Epithelial cell of esophagus (primary cell): Measurements from ENCODE around the gene NUMBL.

Source experiments
- DNase-seq: peaks from one replicate; pipeline ENCODE4 v3.0.0; 2010; ENCODE audit warnings: low read depth
- H3K4me3 ChIP-seq: 2 replicates; pipeline ENCODE4 v1.5.1; 2011; ENCODE audit warnings: mild to moderate bottlenecking, low read length, control low read depth
- TF ChIP-seq, protein P1 (sequence below): IDR thresholded peaks from 2 replicates; pipeline ENCODE4 v1.5.1; 2011; ENCODE audit warnings: low read depth, mild to moderate bottlenecking, low read length, control low read depth, inconsistent platforms; ENCODE audit not compliant: insufficient read depth; ENCODE audit errors: missing control alignments

Gene NUMBL

DNA sequence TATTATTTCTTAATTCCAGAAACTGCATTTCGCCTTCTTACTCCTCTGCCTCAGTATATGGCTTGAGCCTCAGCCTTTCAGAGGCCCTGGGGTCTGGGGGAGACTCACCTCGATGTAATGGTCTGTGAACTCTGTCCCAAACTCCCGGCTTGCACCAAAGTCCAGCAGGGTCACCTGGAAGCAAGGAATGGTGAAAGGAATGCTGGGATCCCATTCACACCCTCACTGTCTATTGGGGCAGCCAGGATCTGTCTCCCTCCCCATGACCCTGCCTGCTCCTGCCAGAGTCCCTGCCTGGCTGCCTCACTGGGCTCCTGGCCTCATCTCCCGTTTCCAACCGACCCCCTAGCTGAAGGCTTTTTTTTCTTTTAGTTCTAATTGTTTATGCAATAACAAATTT, 5.4 kb upstream of the NUMBL start:
- no peak for DNase-seq
- no peak overlapping the region for H3K4me3 ChIP-seq
- TF ChIP-seq, protein P1, sequence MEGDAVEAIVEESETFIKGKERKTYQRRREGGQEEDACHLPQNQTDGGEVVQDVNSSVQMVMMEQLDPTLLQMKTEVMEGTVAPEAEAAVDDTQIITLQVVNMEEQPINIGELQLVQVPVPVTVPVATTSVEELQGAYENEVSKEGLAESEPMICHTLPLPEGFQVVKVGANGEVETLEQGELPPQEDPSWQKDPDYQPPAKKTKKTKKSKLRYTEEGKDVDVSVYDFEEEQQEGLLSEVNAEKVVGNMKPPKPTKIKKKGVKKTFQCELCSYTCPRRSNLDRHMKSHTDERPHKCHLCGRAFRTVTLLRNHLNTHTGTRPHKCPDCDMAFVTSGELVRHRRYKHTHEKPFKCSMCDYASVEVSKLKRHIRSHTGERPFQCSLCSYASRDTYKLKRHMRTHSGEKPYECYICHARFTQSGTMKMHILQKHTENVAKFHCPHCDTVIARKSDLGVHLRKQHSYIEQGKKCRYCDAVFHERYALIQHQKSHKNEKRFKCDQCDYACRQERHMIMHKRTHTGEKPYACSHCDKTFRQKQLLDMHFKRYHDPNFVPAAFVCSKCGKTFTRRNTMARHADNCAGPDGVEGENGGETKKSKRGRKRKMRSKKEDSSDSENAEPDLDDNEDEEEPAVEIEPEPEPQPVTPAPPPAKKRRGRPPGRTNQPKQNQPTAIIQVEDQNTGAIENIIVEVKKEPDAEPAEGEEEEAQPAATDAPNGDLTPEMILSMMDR: no peak

DNA sequence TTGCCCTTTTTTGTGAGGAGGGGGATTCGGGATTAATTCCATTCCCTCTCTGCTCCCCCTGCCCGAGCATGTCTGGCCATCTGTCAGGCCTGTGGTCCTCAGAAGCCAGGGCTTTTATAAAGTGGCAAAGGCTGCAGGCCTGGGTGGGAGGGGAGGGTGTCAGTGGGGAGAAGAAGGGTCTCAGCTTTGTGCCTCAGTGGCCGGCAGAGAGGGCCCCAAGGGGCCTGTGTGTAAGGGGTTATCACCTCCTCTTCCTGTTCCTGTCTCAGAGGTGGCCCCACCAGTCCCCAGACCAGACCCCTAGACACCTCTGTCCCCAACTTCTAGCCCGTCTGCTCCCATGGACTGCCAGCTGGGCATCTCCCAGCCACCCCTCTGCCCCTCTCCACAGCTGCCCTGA, 3.4 kb upstream of the NUMBL start:
- no peak for DNase-seq
- TF ChIP-seq, protein P1: no peak
- no peak overlapping the region for H3K4me3 ChIP-seq

DNA sequence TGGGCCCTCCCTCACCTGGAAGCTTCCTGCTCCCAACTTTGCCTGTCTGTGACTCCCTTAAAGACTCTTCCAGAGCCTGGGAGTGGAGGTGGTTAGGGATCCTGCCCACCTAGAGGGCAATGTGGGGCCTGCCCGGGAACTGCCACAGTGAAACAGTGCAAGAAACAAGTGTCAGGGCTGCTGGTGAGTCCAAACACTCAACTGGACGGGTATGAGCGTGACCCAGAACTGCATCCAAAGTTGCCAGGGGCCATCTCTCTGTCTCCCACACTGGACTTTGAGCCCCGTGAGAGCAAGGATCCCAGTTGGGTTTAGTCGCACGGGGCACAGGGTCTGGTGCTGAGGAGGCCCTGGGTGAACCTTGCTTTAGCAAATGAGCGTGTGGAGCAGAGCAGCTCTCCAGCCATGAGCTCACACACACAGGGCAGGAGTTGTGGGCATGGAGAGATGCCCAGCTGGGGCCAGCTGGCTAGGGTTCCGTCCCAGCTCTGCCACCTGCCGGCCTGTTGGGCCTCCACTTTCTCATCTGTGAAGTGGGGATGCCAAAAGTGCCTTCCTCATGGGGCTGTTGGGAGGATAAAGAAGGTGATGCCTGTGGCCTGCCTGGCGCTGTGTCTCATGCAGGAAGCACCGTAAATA, 2.8 kb upstream of the NUMBL start:
- TF ChIP-seq, protein P1: no peak
- no peak overlapping the region for H3K4me3 ChIP-seq
- no peak for DNase-seq

DNA sequence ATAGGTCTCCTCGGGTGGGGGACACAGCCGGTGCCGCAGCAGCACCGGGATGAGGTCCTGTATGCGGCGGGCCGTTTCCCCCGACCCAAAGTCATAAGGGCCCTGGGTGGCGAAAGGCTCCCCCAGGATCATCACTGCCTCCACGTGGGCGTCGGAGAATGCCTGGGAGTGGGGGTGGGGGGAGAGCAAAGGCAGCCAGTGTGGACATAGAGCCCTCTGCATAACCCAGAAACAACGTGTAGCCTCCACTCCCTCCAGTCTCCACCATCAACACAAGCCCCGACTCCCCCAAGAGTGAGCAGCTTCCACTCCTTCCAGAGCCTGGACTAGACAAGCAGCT, 1.7 kb upstream of the NUMBL start:
- DNase-seq: no peak
- TF ChIP-seq, protein P1: no peak
- H3K4me3 ChIP-seq: no peak overlapping the region

DNA sequence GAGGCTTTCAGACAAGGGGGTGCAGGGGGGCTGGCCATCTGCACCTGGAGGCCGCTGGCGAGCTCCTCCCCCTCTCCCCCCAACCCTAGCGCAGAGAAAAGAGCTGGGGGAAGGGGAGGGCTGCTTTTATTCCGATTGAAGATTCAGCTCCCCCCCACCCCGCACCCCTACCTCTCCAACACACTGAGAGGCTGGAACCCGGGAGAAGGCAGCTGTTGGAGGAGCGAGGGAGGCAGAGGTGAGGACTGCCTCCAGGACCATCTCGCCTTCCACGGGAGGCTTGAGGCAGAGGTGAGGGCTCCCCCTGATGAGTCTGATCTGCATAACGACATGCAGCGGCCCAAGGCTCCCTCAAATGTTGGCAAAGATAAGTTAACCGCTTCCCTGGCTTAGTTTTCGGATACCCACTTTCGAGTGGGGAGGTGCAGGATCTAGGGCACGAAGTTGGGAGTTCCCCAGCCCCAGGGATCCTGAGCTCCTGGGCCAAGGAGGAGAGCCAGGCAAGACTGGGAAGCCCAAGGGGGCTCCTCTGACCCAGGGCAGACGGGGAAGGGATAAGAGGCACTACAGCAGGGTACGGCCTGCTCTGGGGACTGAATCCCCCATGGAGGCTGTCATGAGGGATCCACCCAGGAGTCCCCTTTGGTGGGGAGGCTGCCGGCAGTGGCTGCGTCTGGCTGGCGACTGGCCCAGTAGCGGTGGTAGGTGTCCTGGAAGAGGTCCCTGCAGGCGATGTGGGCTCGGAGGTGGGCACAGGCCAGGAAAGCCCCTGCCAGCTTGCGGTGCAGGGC, 1.2 kb upstream of the NUMBL start:
- no peak for DNase-seq
- H3K4me3 ChIP-seq: no peak overlapping the region

DNA sequence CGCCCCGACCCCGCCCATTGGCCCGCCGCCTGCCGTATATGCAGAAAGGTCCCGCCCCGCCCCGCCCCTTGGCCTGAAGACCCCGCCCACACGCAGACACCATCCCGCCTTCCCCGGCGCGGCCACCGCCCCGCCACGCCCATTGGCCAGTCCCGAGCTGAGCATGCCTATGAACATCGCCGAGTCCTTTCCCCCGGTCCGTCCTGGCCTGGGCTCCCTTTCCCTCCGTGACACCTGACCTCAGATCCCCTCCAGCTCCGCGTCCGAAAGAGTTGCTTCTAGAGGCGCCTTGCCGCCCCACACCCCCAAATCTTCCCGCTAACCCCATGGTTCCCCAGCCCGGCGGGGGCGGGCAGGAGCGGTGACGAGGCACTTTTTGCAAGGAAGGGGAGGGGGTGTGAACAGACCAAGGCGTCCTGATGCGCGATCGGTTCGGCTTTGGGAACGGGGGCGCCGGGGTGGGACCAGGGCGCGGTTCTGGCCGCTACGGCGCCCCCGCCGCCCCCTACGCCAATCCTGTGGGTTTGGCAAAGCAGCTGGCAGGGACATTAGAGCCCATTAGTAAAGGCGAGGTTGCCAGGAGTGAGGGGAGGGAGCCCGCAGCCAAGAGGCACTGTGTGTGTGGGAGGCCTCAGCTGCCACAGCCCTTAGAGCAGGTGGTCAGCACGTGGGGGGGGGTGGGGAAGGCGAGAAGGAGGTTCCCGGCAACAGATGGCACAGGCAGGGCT, 406 bp upstream of the NUMBL start:
- H3K4me3 ChIP-seq: peak overlapping the region; percentile 58
- DNase-seq: peak; percentile 94
- TF ChIP-seq, protein P1: no peak

More for the DNA sequence above, 1.2 kb upstream of the NUMBL start:
- TF ChIP-seq, protein P1: no peak
